SJSA1 (cell line): Measurements from ENCODE around the gene ICE1. TPM values are rescaled to one million over a fixed set of nuclear protein-coding genes. Genes with fewer than 3 reads are reported as not detected.

ENCODE experiments used
- DNase-seq, 2 experiments: peaks; one replicate each; pipeline ENCODE4 v3.0.0-alpha.2; 2015 to 2020; ENCODE audit warnings: low spot score in 2 of 2, low read depth in 1 of 2
- H3K27ac ChIP-seq: fragments of 250-450 bp; sonication (Bioruptor Pico); 2 replicates; pipeline ENCODE4 v1.5.1; 2020; ENCODE audit warnings: mild to moderate bottlenecking, moderate library complexity
- H3K27me3 ChIP-seq: fragments of 250-450 bp; sonication (Bioruptor Pico); replicated peaks from 2 replicates; pipeline ENCODE4 v1.5.1; 2020; ENCODE audit warnings: mild to moderate bottlenecking, moderate library complexity
- H3K36me3 ChIP-seq: fragments of 250-450 bp; sonication (Bioruptor Pico); 2 replicates; pipeline ENCODE4 v1.5.1; 2020; ENCODE audit warnings: mild to moderate bottlenecking
- H3K4me1 ChIP-seq: fragments of 250-450 bp; sonication (Bioruptor Pico); replicated peaks from 2 replicates; pipeline ENCODE4 v1.6.1; 2021; ENCODE audit warnings: mild to moderate bottlenecking
- H3K4me3 ChIP-seq: fragments of 250-450 bp; sonication (Bioruptor Pico); 2 replicates; pipeline ENCODE4 v1.5.1; 2020; ENCODE audit warnings: mild to moderate bottlenecking
- H3K9me3 ChIP-seq: fragments of 250-450 bp; sonication (Bioruptor Pico); replicated peaks from 2 replicates; pipeline ENCODE4 v1.5.1; 2020; ENCODE audit warnings: mild to moderate bottlenecking
- total RNA-seq: library from RNA; depleted of rRNA; stranded (reverse); fragments of >200 nt; shearing (Covaris generic); gene quantifications from 2 replicates; pipeline ENCODE4 v1.2.3, GENCODE V29; 2014

Gene ICE1
- total RNA-seq, 1 experiment from 2014 or later: 32.8 TPM

- DNase-seq: no peak
- H3K27me3 ChIP-seq: no peaks in the 10 kb centered on the region
- H3K27ac ChIP-seq: no peak overlapping the region
- H3K4me1 ChIP-seq: no peaks in the 10 kb centered on the region
- H3K4me3 ChIP-seq: no peak overlapping the region
- no peaks in the 10 kb centered on the region for H3K36me3 ChIP-seq
- H3K9me3 ChIP-seq: no peaks in the 10 kb centered on the region
These were observed 108.9 kb downstream of the ICE1 start for GRCh38 chr5:5531371-5531770.

- H3K4me1 ChIP-seq: no peaks in the 10 kb centered on the region
- H3K36me3 ChIP-seq: no peaks in the 10 kb centered on the region
- no peaks in the 10 kb centered on the region for H3K9me3 ChIP-seq
- H3K4me3 ChIP-seq: no peak overlapping the region
- H3K27me3 ChIP-seq: no peaks in the 10 kb centered on the region
- H3K27ac ChIP-seq: no peak overlapping the region
- no peak for DNase-seq
These were observed 110.0 kb downstream of the ICE1 start for GRCh38 chr5:5532306-5533076.

DNA sequence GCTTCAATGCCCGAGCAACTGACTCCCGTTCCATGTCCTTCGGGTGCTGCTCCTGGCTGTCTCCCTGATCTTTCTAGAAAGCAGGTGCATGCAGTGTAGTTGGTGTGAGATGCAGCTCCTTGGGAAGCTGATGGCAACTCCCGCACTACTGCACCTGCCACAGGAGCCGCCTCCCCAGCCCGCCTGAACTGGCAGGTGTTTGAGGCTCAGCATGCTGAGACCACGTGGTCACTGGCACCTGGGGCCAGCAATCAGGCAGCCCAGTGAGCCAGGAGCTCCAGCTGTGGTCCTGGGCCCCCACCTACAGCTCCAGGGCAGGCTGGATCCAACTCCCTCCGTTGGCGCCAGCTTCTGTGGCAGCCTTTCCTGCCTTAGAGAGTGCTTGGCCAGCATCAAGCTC is 111.5 kb downstream of the ICE1 start:
- Histone ChIP-seq H3K27ac (no peak overlapping the region), H3K27me3 (no peaks in the 10 kb centered on the region), H3K9me3 (no peaks in the 10 kb centered on the region), H3K4me1 (no peaks in the 10 kb centered on the region), H3K36me3 (no peaks in the 10 kb centered on the region), H3K4me3 (no peak overlapping the region)
- DNase-seq: no peak

DNA sequence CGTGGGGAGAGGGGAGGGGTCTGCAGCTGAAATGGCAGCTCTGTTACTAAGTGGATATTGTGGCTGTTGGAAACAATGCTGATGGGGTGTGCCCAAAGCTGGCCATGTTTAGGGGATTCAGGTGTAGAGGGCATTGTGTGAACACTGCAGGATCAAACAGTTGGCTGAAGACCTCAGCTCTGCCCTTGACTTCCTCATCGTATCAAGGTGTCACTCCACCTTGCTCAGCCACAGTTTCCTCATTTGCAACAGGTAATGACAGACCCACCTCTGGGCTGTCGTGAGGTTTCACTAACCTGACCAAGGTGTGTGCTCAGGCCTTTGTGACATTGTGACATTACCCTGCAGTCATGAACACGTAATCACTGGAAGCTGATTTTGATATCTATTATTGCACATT is 111.9 kb downstream of the ICE1 start:
- DNase-seq: no peak
- Histone ChIP-seq H3K4me1 (no peaks in the 10 kb centered on the region), H3K9me3 (no peaks in the 10 kb centered on the region), H3K4me3 (no peak overlapping the region), H3K36me3 (no peaks in the 10 kb centered on the region), H3K27me3 (no peaks in the 10 kb centered on the region), H3K27ac (no peak overlapping the region)

DNA sequence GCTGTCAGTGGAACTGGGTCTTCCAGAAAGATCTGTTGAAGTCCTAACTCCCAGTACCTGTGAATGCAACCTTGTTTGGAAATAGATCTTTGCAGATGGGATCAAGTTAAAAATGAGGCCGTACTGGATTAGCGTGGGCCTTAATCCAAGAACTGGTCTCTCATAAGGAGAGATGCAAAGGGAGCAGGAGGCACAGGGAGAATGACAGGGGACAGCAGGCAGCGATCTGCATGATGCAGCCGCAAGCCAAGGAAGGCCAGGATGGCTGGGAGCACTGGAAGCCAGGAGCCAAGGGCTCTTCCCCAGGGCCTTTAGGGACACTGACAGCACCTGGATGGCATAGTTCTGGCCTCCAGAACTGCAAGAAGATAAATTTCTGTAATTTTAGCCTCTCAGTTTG is 114.4 kb downstream of the ICE1 start:
- Histone ChIP-seq H3K36me3 (no peaks in the 10 kb centered on the region), H3K9me3 (no peaks in the 10 kb centered on the region), H3K4me1 (no peaks in the 10 kb centered on the region), H3K27ac (no peak overlapping the region), H3K4me3 (no peak overlapping the region), H3K27me3 (no peaks in the 10 kb centered on the region)
- DNase-seq: no peak

DNA sequence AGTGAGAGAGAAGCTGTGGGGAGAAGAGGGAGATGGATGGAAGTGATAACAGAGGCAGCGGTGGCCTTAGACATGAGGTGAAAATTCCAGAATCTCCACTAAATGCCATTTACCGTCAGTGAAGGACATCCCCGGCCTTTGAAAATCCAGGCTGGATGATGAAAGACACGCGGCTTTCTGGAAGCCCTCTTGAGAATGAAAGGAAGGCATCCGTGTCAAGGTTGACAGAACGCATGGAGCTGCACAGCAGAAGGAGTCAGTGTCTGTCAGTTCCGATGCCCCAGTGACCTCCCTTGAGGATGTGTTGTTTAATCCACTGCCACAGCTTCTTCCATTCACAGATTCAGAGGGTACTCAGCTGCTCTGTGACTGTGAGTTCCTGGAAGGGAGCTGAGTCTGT is 114.9 kb downstream of the ICE1 start:
- Histone ChIP-seq H3K27ac (no peak overlapping the region), H3K4me1 (no peaks in the 10 kb centered on the region), H3K9me3 (no peaks in the 10 kb centered on the region), H3K4me3 (no peak overlapping the region), H3K36me3 (no peaks in the 10 kb centered on the region), H3K27me3 (no peaks in the 10 kb centered on the region)
- no peak for DNase-seq

DNA sequence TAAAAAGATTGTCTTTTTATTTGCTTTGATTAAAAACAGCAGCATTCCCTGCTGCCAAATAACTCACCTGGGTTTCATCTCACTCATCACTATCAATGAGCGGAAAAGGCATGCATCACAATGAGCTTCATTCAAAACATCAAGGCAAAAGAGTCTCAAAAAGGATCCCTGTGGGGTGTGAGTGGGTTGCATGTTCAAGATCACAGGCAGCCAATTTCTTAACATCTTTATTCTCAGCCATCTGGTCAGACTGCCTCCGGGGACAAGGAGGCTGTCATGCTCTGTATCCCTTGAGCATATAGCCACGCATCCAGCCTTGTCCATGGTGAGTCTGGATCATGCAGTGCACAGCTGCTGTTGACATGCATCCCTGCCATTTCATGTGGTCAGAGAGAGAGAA is 117.1 kb downstream of the ICE1 start:
- no peaks in the 10 kb centered on the region for H3K9me3 ChIP-seq
- H3K4me1 ChIP-seq: no peaks in the 10 kb centered on the region
- H3K36me3 ChIP-seq: no peaks in the 10 kb centered on the region
- no peak for DNase-seq
- H3K27me3 ChIP-seq: no peaks in the 10 kb centered on the region
- H3K27ac ChIP-seq: no peak overlapping the region
- no peak overlapping the region for H3K4me3 ChIP-seq
